GM23338 (cell line): ENCODE results near the gene ABCD3. TPM values are rescaled to one million over a fixed set of nuclear protein-coding genes. Genes with fewer than 3 reads are reported as not detected.

Source experiments
- ATAC-seq: fragments of 200-7000 bp; cut with Tn5 transposase; 3 replicates; pipeline ENCODE4 v1.9.1; 2020
- DNase-seq: peaks from one replicate; pipeline ENCODE4 v3.0.0-alpha.2; 2015; ENCODE audit warnings: low spot score
- H2AFZ ChIP-seq: fragments of 200-600 bp; sonication (generic); 2 replicates; pipeline ENCODE4 v1.8.0; 2016; ENCODE audit warnings: antibody characterized with exemption, mild to moderate bottlenecking, moderate library complexity
- H3F3A ChIP-seq: fragments of 200-600 bp; sonication (generic); replicated peaks from 2 replicates; pipeline ENCODE4 v1.8.0; 2017; ENCODE audit warnings: antibody characterized with exemption, mixed run types, low read depth
- H3K27ac ChIP-seq: fragments of 200-600 bp; sonication (generic); 2 replicates; pipeline ENCODE4 v1.6.1; 2016; ENCODE audit warnings: low read depth
- H3K27me3 ChIP-seq: fragments of 200-600 bp; sonication (generic); 2 replicates; pipeline ENCODE4 v1.8.0; 2016; ENCODE audit warnings: mild to moderate bottlenecking, mixed run types, moderate library complexity; ENCODE audit not compliant: insufficient read depth
- H3K36me3 ChIP-seq: fragments of 200-600 bp; sonication (generic); 2 replicates; pipeline ENCODE4 v1.8.0; 2016; ENCODE audit warnings: mild to moderate bottlenecking; ENCODE audit not compliant: insufficient read depth
- H3K4me1 ChIP-seq: fragments of 200-600 bp; sonication (generic); 2 replicates; pipeline ENCODE4 v1.8.0; 2016; ENCODE audit warnings: mild to moderate bottlenecking, moderate library complexity; ENCODE audit not compliant: insufficient read depth
- H3K4me2 ChIP-seq: fragments of 200-600 bp; sonication (generic); 2 replicates; pipeline ENCODE4 v1.7.1; 2017; ENCODE audit warnings: mixed run types
- H3K4me3 ChIP-seq: fragments of 200-600 bp; sonication (generic); 2 replicates; pipeline ENCODE4 v1.6.1; 2016; ENCODE audit warnings: mixed run types
- H3K79me2 ChIP-seq: fragments of 200-600 bp; sonication (generic); replicated peaks from 2 replicates; pipeline ENCODE4 v1.8.0; 2017; ENCODE audit warnings: mild to moderate bottlenecking; ENCODE audit not compliant: insufficient read depth
- H3K9me2 ChIP-seq: fragments of 200-600 bp; sonication (generic); 2 replicates; pipeline ENCODE4 v1.8.0; 2017; ENCODE audit not compliant: insufficient read depth
- H4K20me1 ChIP-seq: fragments of 200-600 bp; sonication (generic); replicated peaks from 2 replicates; pipeline ENCODE4 v1.8.0; 2017; ENCODE audit warnings: mild to moderate bottlenecking; ENCODE audit not compliant: insufficient read depth
- H3K27ac Mint-ChIP-seq: 2 replicates; pipeline ENCODE4 v1.8.0; 2020; ENCODE audit warnings: inconsistent platforms, mild to moderate bottlenecking, moderate library complexity, mixed read lengths
- H3K27me3 Mint-ChIP-seq: 3 replicates; pipeline ENCODE4 v1.8.0; 2022; ENCODE audit warnings: low read depth, mild to moderate bottlenecking, moderate library complexity, mixed read lengths, inconsistent platforms; ENCODE audit not compliant: insufficient read depth, poor library complexity
- H3K36me3 Mint-ChIP-seq: 3 replicates; pipeline ENCODE4 v1.8.0; 2021; ENCODE audit warnings: low read depth, mild to moderate bottlenecking, inconsistent platforms, moderate library complexity, mixed read lengths
- H3K4me1 Mint-ChIP-seq: 3 replicates; pipeline ENCODE4 v1.8.0; 2020; ENCODE audit warnings: mild to moderate bottlenecking, inconsistent platforms, mixed read lengths
- H3K4me3 Mint-ChIP-seq: 3 replicates; pipeline ENCODE4 v1.8.0; 2021; ENCODE audit warnings: moderate library complexity, mild to moderate bottlenecking, inconsistent platforms, mixed read lengths
- H3K9me3 Mint-ChIP-seq: 3 replicates; pipeline ENCODE4 v1.8.0; 2020; ENCODE audit warnings: moderate library complexity, mild to moderate bottlenecking, inconsistent platforms, mixed read lengths
- CREB1 ChIP-seq: fragments of 250-450 bp; sonication (Bioruptor Pico); IDR thresholded peaks from 2 replicates; pipeline ENCODE4 v1.5.0; 2020; ENCODE audit warnings: low read depth, mild to moderate bottlenecking, moderate library complexity
- CTCF ChIP-seq, 2 experiments: fragments of 200-600 bp in 1 of 2; sonication (generic) in 1 of 2; conservative IDR thresholded peaks; 2 replicates each; pipeline versions ENCODE4 v1.5.1 to v1.6.1; 2016 to 2017; ENCODE audit warnings: antibody characterized with exemption in 2 of 2, low read depth in 2 of 2, mild to moderate bottlenecking in 2 of 2, moderate library complexity in 1 of 2
- EZH2 ChIP-seq: fragments of 200-600 bp; sonication (generic); IDR thresholded peaks from one replicate; pipeline ENCODE4 v1.8.0; 2017; ENCODE audit warnings: antibody characterized with exemption, mild to moderate bottlenecking, low read depth; ENCODE audit not compliant: unreplicated experiment
- EZH2phosphoT487 ChIP-seq: fragments of 200-600 bp; sonication (generic); IDR thresholded peaks from one replicate; pipeline ENCODE4 v1.8.1; 2018; ENCODE audit warnings: antibody characterized with exemption; ENCODE audit not compliant: unreplicated experiment
- STAT1 ChIP-seq: IDR thresholded peaks from one replicate; pipeline ENCODE4 v1.6.1; 2016; ENCODE audit warnings: antibody characterized with exemption; ENCODE audit not compliant: unreplicated experiment
- ZNF331 ChIP-seq: fragments of 250-450 bp; sonication (Bioruptor Pico); IDR thresholded peaks from 2 replicates; pipeline ENCODE4 v1.5.0; 2020; ENCODE audit warnings: low read depth, mild to moderate bottlenecking, moderate library complexity
- polyA plus RNA-seq: library from polyadenylated mRNA; unstranded; fragments of >200 nt; fragmentation: Nextera tagmentation; extraction: Ambion mirVana; gene quantifications from 2 replicates; pipeline ENCODE4 v1.2.1, GENCODE V29; 2016
- total RNA-seq: library from RNA; depleted of rRNA; stranded (reverse); fragments of >200 nt; shearing (Covaris generic); gene quantifications from 2 replicates; pipeline ENCODE4 v1.2.3, GENCODE V29; 2014
- TF ChIP-seq, protein P1 (sequence below): IDR thresholded peaks from one replicate; pipeline ENCODE4 v1.6.1; 2018; ENCODE audit warnings: antibody characterized with exemption; ENCODE audit not compliant: unreplicated experiment

The ABCD3 gene
- total and polyA plus RNA-seq, 2 experiments from 2014 or later, result 12.3 to 24.0 TPM

DNA sequence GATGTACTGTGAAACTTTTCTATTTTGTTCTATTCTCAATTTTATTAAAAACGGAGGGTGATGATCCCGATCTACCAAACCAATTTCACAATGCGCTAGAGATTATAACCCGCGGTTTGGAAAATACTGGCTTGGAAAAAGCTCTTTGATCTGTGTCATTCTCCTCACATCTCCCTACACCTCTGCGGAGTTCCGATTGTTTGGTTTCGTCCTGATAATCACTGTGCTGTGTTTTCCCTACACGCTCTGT, 536 bp upstream of the ABCD3 start:
- Mint-ChIP-seq H3K4me3 (no peak overlapping the region), H3K27me3 (peaks cover 11% of the 10 kb centered on the region), H3K27ac (no peak overlapping the region), H3K4me1 (peaks cover 17% of the 10 kb centered on the region; the same call in 2 of the 3 replicates), H3K9me3 (no peaks in the 10 kb centered on the region), H3K36me3 (no peaks in the 10 kb centered on the region)
- Histone ChIP-seq H3K27ac (no peak overlapping the region), H3K27me3 (peaks cover 23% of the 10 kb centered on the region), H3K4me1 (peaks cover 8% of the 10 kb centered on the region), H3F3A (no peaks in the 10 kb centered on the region), H2AFZ (peak overlapping the region; percentile 52), H4K20me1 (peaks cover 16% of the 10 kb centered on the region), H3K79me2 (peaks cover 39% of the 10 kb centered on the region), H3K4me2 (peak overlapping the region; percentile 94), H3K9me2 (no peaks in the 10 kb centered on the region), H3K36me3 (no peaks in the 10 kb centered on the region), H3K4me3 (peak overlapping the region; percentile 92)
- ATAC-seq, result no peak; the same call in 2 of the 3 replicates
- DNase-seq, result no peak
- TF ChIP-seq ZNF331 (CRISPR knock-in tag), result no peak
- TF ChIP-seq EZH2, result no peak

DNA sequence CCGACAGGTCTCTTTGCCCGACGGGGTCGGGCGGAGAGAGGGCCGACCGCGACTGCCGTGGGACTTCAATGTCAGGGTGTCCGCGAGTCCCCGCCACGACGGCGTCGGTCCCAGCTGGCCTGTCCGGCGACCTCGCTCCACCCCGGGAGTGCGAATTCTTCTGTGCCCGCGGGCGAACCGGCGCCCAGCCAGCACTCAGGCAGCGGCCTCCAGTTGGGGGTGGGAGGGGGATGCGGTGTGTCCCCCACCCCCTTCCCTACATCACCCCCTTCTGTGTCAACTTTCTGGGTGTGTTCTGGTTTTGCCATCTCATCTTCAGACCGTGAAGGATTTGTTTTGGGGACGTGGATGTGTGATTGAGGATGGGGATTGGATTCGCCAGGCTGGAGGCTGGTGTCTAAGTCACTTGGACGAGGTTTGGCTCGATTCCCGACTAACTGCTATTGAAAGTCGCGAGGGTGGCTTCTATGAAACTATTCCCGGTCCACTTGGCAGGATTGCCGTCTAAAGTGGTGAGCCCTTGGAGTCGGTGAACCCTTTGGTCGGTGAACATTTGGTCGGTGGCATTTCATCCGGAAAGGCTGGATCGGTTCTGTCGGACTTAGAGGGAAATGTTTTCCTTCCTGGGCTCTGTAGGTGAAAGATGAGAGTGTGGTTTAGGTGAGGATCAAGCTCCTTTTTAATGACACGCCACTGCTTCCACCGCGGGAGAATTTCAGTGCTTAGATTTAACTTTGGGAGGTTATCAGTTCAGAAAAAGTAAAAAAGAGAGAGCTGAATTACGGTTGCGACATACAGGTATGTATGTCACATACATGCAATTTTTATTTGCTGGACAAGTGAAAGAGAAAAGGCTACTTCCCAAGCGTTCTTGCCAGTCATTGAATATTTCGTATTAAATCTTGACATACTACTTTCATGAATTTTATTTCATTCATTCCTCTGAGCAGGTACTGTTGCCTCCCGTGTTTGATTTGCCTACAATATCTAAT, 771 bp downstream of the ABCD3 start:
- H3K27ac Mint-ChIP-seq, result no peak overlapping the region
- H3K9me3 Mint-ChIP-seq, result no peaks in the 10 kb centered on the region
- peaks cover 16% of the 10 kb centered on the region for H4K20me1 ChIP-seq
- peaks cover 52% of the 10 kb centered on the region for H3K79me2 ChIP-seq
- TF ChIP-seq, protein P1, sequence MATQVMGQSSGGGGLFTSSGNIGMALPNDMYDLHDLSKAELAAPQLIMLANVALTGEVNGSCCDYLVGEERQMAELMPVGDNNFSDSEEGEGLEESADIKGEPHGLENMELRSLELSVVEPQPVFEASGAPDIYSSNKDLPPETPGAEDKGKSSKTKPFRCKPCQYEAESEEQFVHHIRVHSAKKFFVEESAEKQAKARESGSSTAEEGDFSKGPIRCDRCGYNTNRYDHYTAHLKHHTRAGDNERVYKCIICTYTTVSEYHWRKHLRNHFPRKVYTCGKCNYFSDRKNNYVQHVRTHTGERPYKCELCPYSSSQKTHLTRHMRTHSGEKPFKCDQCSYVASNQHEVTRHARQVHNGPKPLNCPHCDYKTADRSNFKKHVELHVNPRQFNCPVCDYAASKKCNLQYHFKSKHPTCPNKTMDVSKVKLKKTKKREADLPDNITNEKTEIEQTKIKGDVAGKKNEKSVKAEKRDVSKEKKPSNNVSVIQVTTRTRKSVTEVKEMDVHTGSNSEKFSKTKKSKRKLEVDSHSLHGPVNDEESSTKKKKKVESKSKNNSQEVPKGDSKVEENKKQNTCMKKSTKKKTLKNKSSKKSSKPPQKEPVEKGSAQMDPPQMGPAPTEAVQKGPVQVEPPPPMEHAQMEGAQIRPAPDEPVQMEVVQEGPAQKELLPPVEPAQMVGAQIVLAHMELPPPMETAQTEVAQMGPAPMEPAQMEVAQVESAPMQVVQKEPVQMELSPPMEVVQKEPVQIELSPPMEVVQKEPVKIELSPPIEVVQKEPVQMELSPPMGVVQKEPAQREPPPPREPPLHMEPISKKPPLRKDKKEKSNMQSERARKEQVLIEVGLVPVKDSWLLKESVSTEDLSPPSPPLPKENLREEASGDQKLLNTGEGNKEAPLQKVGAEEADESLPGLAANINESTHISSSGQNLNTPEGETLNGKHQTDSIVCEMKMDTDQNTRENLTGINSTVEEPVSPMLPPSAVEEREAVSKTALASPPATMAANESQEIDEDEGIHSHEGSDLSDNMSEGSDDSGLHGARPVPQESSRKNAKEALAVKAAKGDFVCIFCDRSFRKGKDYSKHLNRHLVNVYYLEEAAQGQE, result no peak
- TF ChIP-seq ZNF331 (CRISPR knock-in tag) (no peak), STAT1 (no peak), CREB1 (CRISPR knock-in tag) (no peak), CTCF (conservative IDR thresholded peaks at IDR 0.05; ENCODE audit: low read depth in 2 of 2) (no peak), EZH2phosphoT487 (no peak)
- H3K27me3 Mint-ChIP-seq, result peaks cover 11% of the 10 kb centered on the region
- H3K9me2 ChIP-seq, result no peaks in the 10 kb centered on the region
- ATAC-seq (peak; percentile 57), DNase-seq (peak; percentile 50)
- no peaks in the 10 kb centered on the region for H3F3A ChIP-seq
- H3K36me3 Mint-ChIP-seq, result no peaks in the 10 kb centered on the region
- H3K4me2 ChIP-seq, result peak overlapping the region; percentile 94
- H3K36me3 ChIP-seq, result no peaks in the 10 kb centered on the region
- H3K4me1 ChIP-seq, result peaks cover 8% of the 10 kb centered on the region
- peak overlapping the region; percentile 97 for H2AFZ ChIP-seq
- no peak overlapping the region; the same call in 2 of the 3 replicates for H3K4me3 Mint-ChIP-seq
- no peak overlapping the region for H3K27ac ChIP-seq
- H3K4me1 Mint-ChIP-seq, result peaks cover 17% of the 10 kb centered on the region; the same call in 2 of the 3 replicates
- H3K4me3 ChIP-seq, result peak overlapping the region; percentile 92
- H3K27me3 ChIP-seq, result peaks cover 23% of the 10 kb centered on the region
